ENCODE measurements around the gene SLC25A52. TPM values are rescaled to one million over a fixed set of nuclear protein-coding genes. Genes with fewer than 3 reads are reported as not detected.
"Not testable (repeated sequence)": the region's sequence is repeated elsewhere in the genome, so short reads cannot be mapped to it uniquely, and the experiment has no call there.

Gene SLC25A52
- 0.37 TPM for polyA plus RNA-seq (2013, experiment 1 of 2; ENCODE audit: insufficient read length)
- polyA plus RNA-seq (2013, experiment 2 of 2; ENCODE audit: insufficient read length): 0.37 TPM

- DNase-seq: no peak
Measured at GRCh38 chr18:31760695-31761094, at the start of gene SLC25A52. TSS of gene SLC25A52 (minus strand) at chr18:31760880. CDS start at chr18:31760661, 219 bp downstream.

DNA sequence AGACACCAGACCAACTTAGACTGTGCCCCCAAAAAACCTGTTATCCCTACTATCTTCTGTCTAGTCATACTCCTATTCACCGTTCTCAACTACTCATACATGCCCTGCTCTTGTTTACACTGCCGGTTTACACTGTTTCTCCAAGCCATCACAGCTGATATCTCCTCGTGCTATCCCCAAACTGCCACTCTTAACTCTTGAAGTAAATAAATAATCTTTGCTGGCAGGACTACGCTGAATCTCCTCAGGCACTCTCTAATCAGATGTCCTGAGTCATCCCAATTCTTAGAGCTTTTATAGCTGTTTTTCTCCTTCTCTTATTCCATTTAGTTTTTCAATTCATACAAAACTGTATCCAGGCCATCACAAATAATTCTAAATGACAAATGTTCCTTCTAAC, 48.4 kb upstream of the SLC25A52 start:
- not testable (repeated sequence) for DNase-seq

DNA sequence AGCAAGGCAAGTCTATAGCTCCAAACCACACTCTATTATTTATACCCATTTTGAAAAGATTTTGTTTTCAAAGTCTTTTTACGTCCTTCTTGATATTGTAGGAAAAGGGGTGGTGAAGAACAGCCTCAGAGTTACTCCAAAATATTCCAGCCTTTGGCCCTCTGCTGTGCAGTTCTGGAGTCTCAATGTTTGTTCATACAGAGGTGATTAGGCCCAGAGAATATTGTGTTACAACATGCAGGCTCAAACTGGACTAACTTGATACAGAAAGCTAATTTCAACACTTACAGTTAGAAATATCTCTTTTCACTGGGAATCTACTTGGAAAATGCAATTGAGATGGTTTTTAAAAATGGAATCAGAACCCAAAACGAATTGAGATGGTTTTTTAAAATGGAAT, 40.4 kb upstream of the SLC25A52 start:
- no peak for DNase-seq

- DNase-seq: not testable (repeated sequence)
Measured at GRCh38 chr18:31799257-31799656, 38.6 kb upstream of the SLC25A52 start.

- DNase-seq: no peak
Measured at GRCh38 chr18:31798399-31798798, 37.7 kb upstream of the SLC25A52 start.

- DNase-seq: no peak
Measured at GRCh38 chr18:31795747-31796146, 35.1 kb upstream of the SLC25A52 start.

- DNase-seq: no peak
Measured at GRCh38 chr18:31793531-31793930, 32.9 kb upstream of the SLC25A52 start.

DNA sequence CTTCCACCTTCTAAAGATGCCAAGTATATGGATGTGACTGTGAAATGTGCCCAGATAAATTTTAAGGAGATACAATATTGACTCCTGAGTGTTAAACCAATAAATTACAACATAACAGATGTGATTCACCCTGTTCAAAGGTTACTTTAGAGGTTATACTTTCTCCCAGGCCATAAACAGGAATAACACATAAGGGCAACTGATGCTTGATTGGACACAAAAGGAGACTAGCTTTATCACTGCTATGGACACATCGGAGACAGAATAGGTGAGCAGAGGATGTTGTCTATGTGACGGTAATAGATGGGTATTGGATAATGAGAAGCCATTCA, 31.9 kb upstream of the SLC25A52 start:
- DNase-seq: no peak

DNA sequence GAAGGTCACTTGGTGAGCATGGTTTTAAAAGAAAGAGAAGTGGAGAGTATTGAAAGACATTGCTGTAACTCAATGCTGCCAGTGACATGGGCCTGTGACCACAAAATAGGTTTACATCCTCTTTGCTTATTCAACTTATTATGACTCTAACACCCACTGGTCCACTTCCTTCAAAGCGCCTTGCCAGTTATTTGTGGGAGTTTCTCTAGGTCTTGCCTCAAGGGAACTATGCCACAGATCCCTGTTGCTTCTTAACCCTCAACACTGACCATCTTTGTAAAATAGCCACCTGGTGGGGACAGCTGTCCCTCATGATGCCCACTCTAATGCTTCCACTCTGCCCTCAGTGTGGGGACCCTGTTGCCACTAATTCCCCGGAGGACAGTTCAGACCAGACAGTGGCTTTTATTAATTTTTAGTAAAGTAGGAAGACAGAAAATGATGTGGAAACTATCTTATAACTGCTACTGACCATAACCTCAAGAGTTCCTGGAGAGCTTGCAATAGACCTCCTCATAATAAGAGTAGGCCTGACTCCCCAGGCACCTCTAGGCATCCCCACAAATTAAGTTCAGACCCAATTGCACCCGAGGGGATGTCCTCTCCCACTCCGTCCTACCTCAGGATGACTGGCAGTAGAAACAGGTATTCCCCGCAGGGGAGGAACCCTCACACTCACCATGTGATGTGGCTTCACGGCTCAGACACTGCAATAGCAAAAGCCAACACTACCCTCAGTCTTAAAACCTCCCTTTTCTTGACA, 31.3 kb upstream of the SLC25A52 start:
- DNase-seq: no peak

DNA sequence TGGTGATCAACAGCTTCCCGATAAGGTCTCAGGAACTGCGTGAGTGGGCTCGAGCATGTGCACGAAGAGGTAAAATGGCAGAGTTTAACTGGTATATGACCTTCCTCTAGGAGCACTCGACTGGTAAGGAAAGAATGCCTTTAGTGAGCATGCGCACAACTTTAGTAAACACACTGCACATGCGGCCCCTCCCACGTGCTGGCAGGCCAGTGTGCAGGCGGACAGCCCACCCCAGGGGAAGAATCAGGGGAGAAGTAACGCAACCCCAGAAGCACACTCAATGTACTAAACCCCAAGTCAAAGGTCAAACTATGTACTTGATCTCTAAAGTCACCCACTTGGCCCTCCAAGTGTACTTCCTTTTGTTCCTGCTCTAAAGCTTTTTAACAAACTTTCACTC, 28.7 kb upstream of the SLC25A52 start:
- DNase-seq: no peak

DNA sequence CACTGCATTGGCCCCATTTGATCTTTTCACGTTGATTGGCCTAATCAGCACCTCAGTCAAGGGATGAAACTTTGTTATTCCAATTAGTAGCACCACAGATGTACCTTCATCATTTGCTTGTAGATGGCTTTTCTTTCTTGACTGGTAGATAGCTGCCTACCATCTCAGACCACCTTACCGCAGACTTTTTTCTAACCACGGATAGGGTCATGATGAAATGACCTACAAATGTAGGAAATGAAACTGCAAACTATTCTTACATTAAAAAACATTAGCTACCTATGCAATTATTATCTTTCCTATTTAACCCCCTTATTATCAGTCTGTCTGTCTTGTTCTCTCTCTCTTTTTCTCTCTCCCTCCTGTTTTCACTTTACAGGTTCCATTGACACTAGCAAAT, 22.4 kb upstream of the SLC25A52 start:
- DNase-seq: no peak

- no peak for DNase-seq
Measured at GRCh38 chr18:31778391-31778950, 17.8 kb upstream of the SLC25A52 start.

- no peak for DNase-seq
Measured at GRCh38 chr18:31776093-31776492, 15.4 kb upstream of the SLC25A52 start.

DNA sequence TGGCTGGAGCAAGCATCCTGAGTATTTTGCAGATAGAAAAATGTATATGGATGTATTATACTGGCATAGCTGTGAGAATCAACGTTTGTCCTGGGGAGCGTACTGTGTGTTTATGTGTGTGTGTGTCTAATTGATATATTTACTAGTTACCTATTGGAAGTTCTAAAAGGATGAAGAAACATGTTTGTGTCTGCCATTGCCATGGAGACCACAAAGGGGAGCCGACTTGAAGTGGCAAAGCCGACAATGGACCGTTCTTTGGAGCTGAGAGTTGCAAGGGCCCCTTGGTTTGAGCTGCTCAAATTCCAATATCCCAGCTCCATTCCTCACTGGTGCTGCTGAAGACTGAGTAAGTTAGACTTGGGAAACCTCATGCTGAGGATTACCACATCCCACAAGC, 14.3 kb upstream of the SLC25A52 start:
- no peak for DNase-seq

DNA sequence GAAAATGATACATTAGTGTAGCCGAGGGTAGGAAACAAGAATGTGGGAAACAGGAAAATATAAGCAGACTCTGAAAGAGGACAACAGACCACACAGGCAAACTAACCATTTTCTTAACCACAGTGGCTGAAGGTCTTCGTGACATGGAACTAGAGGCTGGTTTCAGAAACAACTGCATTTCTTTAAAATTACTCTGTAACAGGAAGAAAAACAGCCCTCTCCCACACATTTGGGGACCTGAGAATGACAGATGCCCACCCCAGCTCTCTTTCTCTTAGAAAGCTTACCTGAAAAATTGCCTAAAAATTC, 13.8 kb upstream of the SLC25A52 start:
- DNase-seq: no peak

- no peak for DNase-seq
Measured at GRCh38 chr18:31773774-31774476, 13.2 kb upstream of the SLC25A52 start.

DNA sequence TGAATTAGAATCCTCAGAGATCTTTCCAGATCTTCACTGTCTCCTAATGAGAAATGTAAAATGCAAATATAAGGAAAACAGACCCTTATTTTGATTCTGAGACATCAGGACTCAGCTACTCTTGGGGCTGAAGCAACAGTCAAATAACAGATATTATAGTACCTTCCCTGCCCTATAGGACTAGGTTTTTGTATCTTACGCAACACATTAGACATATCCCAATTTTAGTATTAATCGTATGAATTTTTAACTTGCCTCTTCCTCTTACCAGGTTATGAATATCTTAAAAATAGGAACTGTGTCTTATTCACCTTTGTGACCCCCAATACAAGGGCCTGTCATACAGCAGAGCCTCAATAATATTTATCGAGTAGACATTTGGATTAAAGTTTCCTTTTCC, 12.0 kb upstream of the SLC25A52 start:
- DNase-seq: no peak

GRCh38 chr18:31750273-31750672, 10.4 kb downstream of the SLC25A52 start:
- no peak for DNase-seq

- no peak for DNase-seq
Measured at GRCh38 chr18:31746396-31746795, 14.3 kb downstream of the SLC25A52 start.

DNA sequence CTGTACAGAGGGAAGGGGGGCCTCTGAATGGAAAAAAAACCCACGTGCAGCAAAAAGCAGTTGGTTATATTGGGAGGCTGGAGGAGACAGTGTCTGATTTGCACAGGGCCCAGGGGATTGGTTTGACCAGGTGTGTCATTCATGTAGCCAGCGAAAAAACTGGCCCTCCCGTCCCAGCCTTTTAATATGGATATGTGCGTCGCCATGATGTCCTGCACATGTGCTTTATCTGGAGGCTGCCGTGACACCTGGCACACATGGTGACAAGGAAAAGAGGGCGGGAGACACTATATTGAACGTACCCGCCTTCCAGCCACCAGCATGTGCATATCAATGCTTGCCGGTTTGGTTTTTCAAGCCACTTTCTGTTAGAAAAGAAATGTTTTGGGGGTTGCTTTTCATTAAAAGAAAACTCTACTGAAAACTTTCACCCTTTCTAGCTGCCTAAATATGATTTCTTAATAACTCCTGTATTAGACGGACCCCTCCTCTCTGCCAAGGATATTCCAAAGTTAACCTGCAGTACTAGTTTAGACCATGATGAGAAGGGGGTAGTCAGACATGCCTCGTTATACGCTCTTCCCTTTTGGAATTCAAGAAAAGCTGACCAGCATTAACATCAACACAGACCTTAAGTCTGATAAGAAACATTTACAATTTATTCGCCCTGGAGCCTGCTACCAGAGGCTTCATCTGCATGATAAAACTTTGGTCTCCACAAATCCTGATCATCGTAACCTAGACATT, 16.2 kb downstream of the SLC25A52 start:
- DNase-seq: no peak

DNA sequence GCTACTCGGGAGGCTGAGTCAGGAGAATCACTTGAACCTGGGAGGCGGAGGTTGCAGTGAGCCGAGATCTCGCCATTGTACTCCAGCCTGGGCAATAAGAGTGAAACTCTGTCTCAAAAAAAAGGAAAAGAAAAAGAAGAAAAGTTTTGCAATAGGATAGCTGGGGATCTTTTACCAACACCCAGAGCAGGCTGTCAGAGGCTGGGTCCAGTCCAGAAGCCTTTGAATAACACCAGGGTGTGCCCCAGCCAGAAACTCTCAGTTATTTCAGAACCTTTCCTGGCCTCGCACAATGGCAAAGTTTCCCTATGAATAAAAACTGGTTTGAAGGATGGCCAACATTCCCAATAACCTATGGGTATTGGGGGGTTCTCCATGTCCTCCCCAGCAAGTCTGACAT, 17.1 kb downstream of the SLC25A52 start:
- not testable (repeated sequence) for DNase-seq

GRCh38 chr18:31741097-31741735, 19.5 kb downstream of the SLC25A52 start:
- no peak for DNase-seq

GRCh38 chr18:31740180-31740579, 20.5 kb downstream of the SLC25A52 start:
- no peak for DNase-seq

Measured in fibroblast of skin of abdomen (primary cell).